Gastroesophageal sphincter (tissue), 4 donors: ENCODE data around the gene NOL9. TPM values are rescaled to one million over a fixed set of nuclear protein-coding genes. Genes with fewer than 3 reads are reported as not detected.

ENCODE experiments used
- ATAC-seq: fragments of 150-250 bp; one replicate; pipeline ENCODE4 v1.9.1; 2016; ENCODE audit warnings: mild to moderate bottlenecking, moderate library complexity
- H3K27ac ChIP-seq, 4 donors: fragments of 200-600 bp; sonication (generic) in 3 of 4; 1 replicate in 3 of 4; 2 replicates in 1 of 4; pipeline ENCODE4 v1.5.1; 2016 to 2019
- H3K27me3 ChIP-seq: fragments of 200-600 bp; sonication (generic); one replicate; pipeline ENCODE4 v1.5.1; 2019
- H3K36me3 ChIP-seq, 2 donors: fragments of 200-600 bp; sonication (generic); one replicate each; pipeline ENCODE4 v1.5.1; 2019; ENCODE audit warnings: control low read depth in 1 of 2
- H3K4me1 ChIP-seq, 3 donors: fragments of 200-600 bp; sonication (generic); 1 replicate in 2 of 3; 2 replicates in 1 of 3; pipeline ENCODE4 v1.5.1; 2016 to 2019; ENCODE audit warnings: control low read depth in 2 of 3
- H3K4me3 ChIP-seq, 2 donors: fragments of 200-600 bp; sonication (generic); one replicate each; pipeline ENCODE4 v1.5.1; 2019; ENCODE audit warnings: mild to moderate bottlenecking in 1 of 2, moderate library complexity in 1 of 2
- H3K9me3 ChIP-seq, 3 donors: fragments of 200-600 bp; sonication (generic); one replicate each; pipeline ENCODE4 v1.5.1; 2017 to 2019; ENCODE audit warnings: control low read depth in 2 of 3
- CTCF ChIP-seq, 4 experiments: fragments of 200-600 bp in 2 of 4; fragments of 450-650 bp in 2 of 4; sonication (generic) in 1 of 4; IDR thresholded peaks; one replicate each; pipeline ENCODE4 v1.5.1; 2017 to 2019; ENCODE audit warnings: antibody characterized with exemption in 4 of 4, mild to moderate bottlenecking in 2 of 4, moderate library complexity in 2 of 4
- EP300 ChIP-seq: sonication (generic); formaldehyde crosslinking; IDR thresholded peaks from one replicate; pipeline ENCODE4 v1.6.1; 2017; ENCODE audit warnings: antibody characterized with exemption, mild to moderate bottlenecking
- POLR2A ChIP-seq, 2 donors: fragments of 450-650 bp; IDR thresholded peaks; one replicate each; pipeline ENCODE4 v1.6.1; 2017; ENCODE audit warnings: antibody characterized with exemption in 2 of 2, mild to moderate bottlenecking in 2 of 2, moderate library complexity in 1 of 2
- POLR2AphosphoS5 ChIP-seq: sonication (generic); formaldehyde crosslinking; IDR thresholded peaks from one replicate; pipeline ENCODE4 v1.6.1; 2017; ENCODE audit warnings: antibody characterized with exemption
- WGBS, 2 donors: methylation state at CpG; one replicate each; pipeline ENCODE4 v1.1.5; 2018; ENCODE audit warnings: low coverage in 1 of 2; 5-methylcytosine and 5-hydroxymethylcytosine counted together
- total RNA-seq, 4 donors: library from RNA; depleted of rRNA; stranded (reverse); fragments of >200 nt; gene quantifications; one replicate each; pipeline ENCODE4 v1.1.0, GENCODE V29; 2016

Gene NOL9
- total RNA-seq, 4 donors from 2014 or later, result 21.2 to 32.2 (median 25.7) TPM

GRCh38 chr1:6587261-6588005, 33.1 kb upstream of the NOL9 start:
- ATAC-seq, result no peak
- peaks cover 0 to 72% (median 14%) of the 10 kb centered on the region in 3 donors for H3K4me1 ChIP-seq
- TF ChIP-seq POLR2A (IDR thresholded peaks at IDR 0.05) (no peak), CTCF (IDR thresholded peaks at IDR 0.05) (no peak), EP300 (no peak), POLR2AphosphoS5 (no peak)
- H3K9me3 ChIP-seq, result no peaks in the 10 kb centered on the region
- no peak overlapping the region for H3K4me3 ChIP-seq
- WGBS, 2 donors, result no CpG with 5 or more reads among the region's 13 CpGs
- no peaks in the 10 kb centered on the region for H3K27me3 ChIP-seq
- peaks cover 0 to 59% of the 10 kb centered on the region in 2 donors for H3K36me3 ChIP-seq
- H3K27ac ChIP-seq, result peak overlapping the region in 3 of 4 donors; percentile 42 to 62 (median 59)

GRCh38 chr1:6586404-6586816, 32.1 kb upstream of the NOL9 start:
- H3K27me3 ChIP-seq, result no peaks in the 10 kb centered on the region
- no CpG with 5 or more reads among the region's 11 CpGs for WGBS, 2 donors
- TF ChIP-seq CTCF (IDR thresholded peaks at IDR 0.05) (no peak), POLR2AphosphoS5 (no peak), POLR2A (IDR thresholded peaks at IDR 0.05) (no peak), EP300 (no peak)
- H3K4me1 ChIP-seq, result peaks cover 0 to 72% (median 16%) of the 10 kb centered on the region in 3 donors
- peaks cover 0 to 55% of the 10 kb centered on the region in 2 donors for H3K36me3 ChIP-seq
- H3K9me3 ChIP-seq, result no peaks in the 10 kb centered on the region
- H3K4me3 ChIP-seq, result no peak overlapping the region
- peak; percentile 31 for ATAC-seq
- peak overlapping the region in 3 of 4 donors; percentile 42 to 62 (median 59) for H3K27ac ChIP-seq

GRCh38 chr1:6585841-6586240, 31.5 kb upstream of the NOL9 start:
- no peak for TF ChIP-seq EP300
- no peak for TF ChIP-seq POLR2AphosphoS5
- no peak for TF ChIP-seq CTCF (IDR thresholded peaks at IDR 0.05)
- TF ChIP-seq POLR2A (IDR thresholded peaks at IDR 0.05), result no peak
- Histone ChIP-seq H3K27ac (peak overlapping the region in 3 of 4 donors; percentile 42 to 62 (median 59)), H3K36me3 (peaks cover 0 to 49% of the 10 kb centered on the region in 2 donors), H3K27me3 (no peaks in the 10 kb centered on the region), H3K9me3 (no peaks in the 10 kb centered on the region), H3K4me1 (peaks cover 0 to 72% (median 22%) of the 10 kb centered on the region in 3 donors), H3K4me3 (no peak overlapping the region)
- no peak for ATAC-seq
- no CpG with 5 or more reads among the region's 7 CpGs for WGBS, 2 donors

- H3K27ac ChIP-seq, result peak overlapping the region in 1 of 4 donors; percentile 59
- 78 to 85% methylated on average over 5 to 9 of the region's 12 CpGs for WGBS, 2 donors
Observed at GRCh38 chr1:6585081-6585722, 30.9 kb upstream of the NOL9 start.

GRCh38 chr1:6584126-6585080, 30.1 kb upstream of the NOL9 start:
- peak; percentile 16 for TF ChIP-seq POLR2AphosphoS5
- TF ChIP-seq POLR2A (IDR thresholded peaks at IDR 0.05), result no peak
- peak in 2 of 4 experiments; percentile 16 to 20 for TF ChIP-seq CTCF (IDR thresholded peaks at IDR 0.05)
- 56 to 72% methylated on average over 2 to 12 of the region's 21 CpGs for WGBS, 2 donors
- Histone ChIP-seq H3K4me3 (no peak overlapping the region), H3K36me3 (peaks cover 0 to 35% of the 10 kb centered on the region in 2 donors), H3K27ac (no peak overlapping the region), H3K27me3 (no peaks in the 10 kb centered on the region), H3K9me3 (no peaks in the 10 kb centered on the region), H3K4me1 (peaks cover 0 to 68% (median 28%) of the 10 kb centered on the region in 3 donors)
- ATAC-seq, result no peak

More at GRCh38 chr1:6585081-6585722, 30.9 kb upstream of the NOL9 start:
- Histone ChIP-seq H3K4me1 (peaks cover 0 to 73% (median 28%) of the 10 kb centered on the region in 3 donors), H3K36me3 (peaks cover 0 to 43% of the 10 kb centered on the region in 2 donors), H3K9me3 (no peaks in the 10 kb centered on the region), H3K27me3 (no peaks in the 10 kb centered on the region), H3K4me3 (no peak overlapping the region)
- no peak for TF ChIP-seq POLR2A (IDR thresholded peaks at IDR 0.05)
- no peak for ATAC-seq
